HTERT RPE-1 (cell line): ENCODE measurements around the gene NANS.
"Not testable (repeated sequence)": the region's sequence is repeated elsewhere in the genome, so short reads cannot be mapped to it uniquely, and the experiment has no call there.

Experiments
- in situ Hi-C: fragments of 300-500 bp; cut with MboI; formaldehyde crosslinking; loops from 4 replicates; pipeline ENCODE4 v1.14.3; 2020; ENCODE audit warnings: low sequenced_read_pairs

Gene NANS

GRCh38 chr9:98056269-98057137 is at the start of gene NANS:
NANS (plus strand) TSS chr9:98056732; CDS start chr9:98056809, 77 bp downstream.
- in situ Hi-C loops, result no loop called here

GRCh38 chr9:98007251-98007928 is 49.1 kb upstream of the NANS start:
- in situ Hi-C loops, result no loop called here

- in situ Hi-C loops, result no loop called here
These were observed 47.8 kb upstream of the NANS start for GRCh38 chr9:98008764-98009163.

- in situ Hi-C loops, result no loop called here
These were observed 47.1 kb upstream of the NANS start for GRCh38 chr9:98009437-98009836.

GRCh38 chr9:98009936-98010335 is 46.6 kb upstream of the NANS start:
- in situ Hi-C loops, result no loop called here

- in situ Hi-C loops, result no loop called here
These were observed 46.1 kb upstream of the NANS start for GRCh38 chr9:98010445-98010844.

- in situ Hi-C loops, result no loop called here
These were observed 45.4 kb upstream of the NANS start for GRCh38 chr9:98011122-98011521.

GRCh38 chr9:98016137-98016680 is 40.3 kb upstream of the NANS start:
- in situ Hi-C loops, result no loop called here

- in situ Hi-C loops, result no loop called here
These were observed 39.2 kb upstream of the NANS start for GRCh38 chr9:98017306-98017705.

GRCh38 chr9:98018347-98018746 is 38.2 kb upstream of the NANS start:
- in situ Hi-C loops, result no loop called here

- in situ Hi-C loops, result no loop called here
These were observed 37.4 kb upstream of the NANS start for GRCh38 chr9:98019098-98019497.

- in situ Hi-C loops, result not testable (repeated sequence)
These were observed 36.7 kb upstream of the NANS start for GRCh38 chr9:98019869-98020268.

- in situ Hi-C loops, result no loop called here
These were observed 35.9 kb upstream of the NANS start for GRCh38 chr9:98020476-98021145.

- in situ Hi-C loops, result no loop called here
These were observed 35.1 kb upstream of the NANS start for GRCh38 chr9:98021306-98022040.

- in situ Hi-C loops, result no loop called here
These were observed 34.1 kb upstream of the NANS start for GRCh38 chr9:98022447-98022846.

GRCh38 chr9:98024702-98025101 is 31.8 kb upstream of the NANS start:
- in situ Hi-C loops, result no loop called here

GRCh38 chr9:98031169-98031568 is 25.4 kb upstream of the NANS start:
- in situ Hi-C loops, result no loop called here

- in situ Hi-C loops, result no loop called here
These were observed 24.6 kb upstream of the NANS start for GRCh38 chr9:98031935-98032334.

- in situ Hi-C loops, result no loop called here
These were observed 21.7 kb upstream of the NANS start for GRCh38 chr9:98034593-98035546.

GRCh38 chr9:98037357-98037756 is 19.2 kb upstream of the NANS start:
- in situ Hi-C loops, result no loop called here
